HL-60 (cell line): Measurements from ENCODE around the gene GSG1L2.

ENCODE experiments used
- CTCF ChIP-seq: IDR thresholded peaks from one replicate; pipeline ENCODE4 v1.5.1; 2011; ENCODE audit warnings: low read length, control low read depth, inconsistent platforms; ENCODE audit not compliant: insufficient read depth
- GABPA ChIP-seq: IDR thresholded peaks from 2 replicates; pipeline ENCODE4 v1.6.1; 2012; ENCODE audit warnings: low read depth

- TF ChIP-seq GABPA, result no peak
- TF ChIP-seq CTCF, result no peak
Observed at GRCh38 chr17:9813166-9813565, 8.7 kb downstream of the GSG1L2 start.
